Neural progenitor cell (in vitro differentiated cells): ENCODE data around the gene TMEM63C. TPM values are rescaled to one million over a fixed set of nuclear protein-coding genes. Genes with fewer than 3 reads are reported as not detected.

Experiments used
- DNase-seq: peaks from one replicate; pipeline ENCODE4 v3.0.0-alpha.2; 2016; ENCODE audit warnings: low spot score
- H2AFZ ChIP-seq: fragments of 200-600 bp; sonication (generic); replicated peaks from 2 replicates; pipeline ENCODE4 v1.6.1; 2016; ENCODE audit warnings: antibody characterized with exemption
- H3F3A ChIP-seq: fragments of 200-600 bp; sonication (generic); 2 replicates; pipeline ENCODE4 v1.6.1; 2016; ENCODE audit warnings: antibody characterized with exemption, low read depth
- H3K27ac ChIP-seq: fragments of 200-600 bp; sonication (generic); 2 replicates; pipeline ENCODE4 v1.5.1; 2016; ENCODE audit warnings: mild to moderate bottlenecking
- H3K27me3 ChIP-seq: fragments of 200-600 bp; sonication (generic); 2 replicates; pipeline ENCODE4 v1.6.1; 2016; ENCODE audit warnings: mild to moderate bottlenecking, moderate library complexity
- H3K36me3 ChIP-seq: fragments of 200-600 bp; sonication (generic); 2 replicates; pipeline ENCODE4 v1.5.1; 2016
- H3K4me1 ChIP-seq: fragments of 200-600 bp; sonication (generic); 2 replicates; pipeline ENCODE4 v1.6.1; 2016; ENCODE audit warnings: mixed run types
- H3K4me2 ChIP-seq: fragments of 200-600 bp; sonication (generic); 2 replicates; pipeline ENCODE4 v1.6.1; 2016
- H3K4me3 ChIP-seq: fragments of 200-600 bp; sonication (generic); 2 replicates; pipeline ENCODE4 v1.5.1; 2016
- H3K79me2 ChIP-seq: fragments of 200-600 bp; sonication (generic); 2 replicates; pipeline ENCODE4 v1.6.1; 2016; ENCODE audit warnings: low read depth
- H3K9ac ChIP-seq: fragments of 200-600 bp; sonication (generic); 2 replicates; pipeline ENCODE4 v1.6.1; 2016
- H3K9me3 ChIP-seq: fragments of 200-600 bp; sonication (generic); 2 replicates; pipeline ENCODE4 v1.5.1; 2016; ENCODE audit warnings: low read depth
- H4K20me1 ChIP-seq: fragments of 200-600 bp; sonication (generic); 2 replicates; pipeline ENCODE4 v1.6.1; 2016; ENCODE audit warnings: low read depth
- H3K27ac Mint-ChIP-seq: 3 replicates; pipeline ENCODE4 v1.8.0; 2021; ENCODE audit warnings: mixed read lengths
- H3K27me3 Mint-ChIP-seq: 2 replicates; pipeline ENCODE4 v1.8.0; 2022; ENCODE audit warnings: low read depth, mild to moderate bottlenecking, inconsistent platforms, moderate library complexity, mixed read lengths; ENCODE audit not compliant: insufficient read depth
- H3K36me3 Mint-ChIP-seq: 3 replicates; pipeline ENCODE4 v1.8.0; 2021; ENCODE audit warnings: mixed read lengths
- H3K4me1 Mint-ChIP-seq: 3 replicates; pipeline ENCODE4 v1.8.0; 2021; ENCODE audit warnings: mixed read lengths
- H3K4me3 Mint-ChIP-seq: 3 replicates; pipeline ENCODE4 v1.8.0; 2021; ENCODE audit warnings: mild to moderate bottlenecking, moderate library complexity, mixed read lengths
- H3K9me3 Mint-ChIP-seq: 3 replicates; pipeline ENCODE4 v1.8.0; 2020; ENCODE audit warnings: mixed read lengths
- CTCF ChIP-seq: fragments of 200-600 bp; sonication (generic); IDR thresholded peaks from 2 replicates; pipeline ENCODE4 v1.5.1; 2017; ENCODE audit warnings: antibody characterized with exemption, mild to moderate bottlenecking
- EZH2 ChIP-seq: fragments of 200-600 bp; sonication (generic); IDR thresholded peaks from 2 replicates; pipeline ENCODE4 v1.6.1; 2017; ENCODE audit warnings: antibody characterized with exemption, mild to moderate bottlenecking, moderate library complexity
- EZH2phosphoT487 ChIP-seq: fragments of 200-600 bp; sonication (generic); IDR thresholded peaks from 2 replicates; pipeline ENCODE4 v1.6.1; 2017; ENCODE audit warnings: antibody characterized with exemption
- total RNA-seq: library from RNA; depleted of rRNA; stranded (reverse); fragments of >200 nt; gene quantifications from 2 replicates; pipeline ENCODE4 v1.2.3, GENCODE V29; 2015; ENCODE audit warnings: low replicate concordance

TMEM63C gene
- total RNA-seq, 1 donor from 2014 or later: 1.5 TPM

DNA sequence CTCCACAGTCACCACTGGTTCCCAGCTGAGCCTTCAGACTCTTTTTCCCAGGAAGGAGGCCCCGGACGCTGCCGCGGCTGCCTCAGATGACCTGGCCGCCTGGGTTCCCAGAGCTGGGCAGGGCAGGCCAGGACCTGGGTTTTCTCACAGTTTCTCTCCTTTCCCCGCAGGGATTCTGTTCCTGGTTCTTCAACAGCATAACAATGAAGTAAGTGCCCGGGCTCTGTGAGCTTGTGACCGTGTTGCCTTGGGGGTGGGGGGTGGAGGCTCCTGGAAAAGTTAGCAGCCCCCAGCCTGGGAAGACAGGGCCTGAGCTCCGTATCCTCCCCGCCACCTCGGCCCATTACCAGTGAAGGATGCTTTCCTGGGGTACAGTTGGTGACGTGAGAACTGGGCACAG is 43.7 kb downstream of the TMEM63C start:
- H3K36me3 ChIP-seq: no peaks in the 10 kb centered on the region
- H3K4me1 ChIP-seq: peaks cover 22% of the 10 kb centered on the region
- H3K4me3 ChIP-seq: no peak overlapping the region
- H3K9me3 ChIP-seq: no peaks in the 10 kb centered on the region
- no peaks in the 10 kb centered on the region for H3K36me3 Mint-ChIP-seq
- DNase-seq: no peak
- H3F3A ChIP-seq: peaks cover 12% of the 10 kb centered on the region
- peaks cover 20% of the 10 kb centered on the region for H3K4me1 Mint-ChIP-seq
- no peak overlapping the region for H3K4me3 Mint-ChIP-seq
- TF ChIP-seq EZH2 (no peak), CTCF (no peak), EZH2phosphoT487 (no peak)
- H3K9me3 Mint-ChIP-seq: peaks cover 2% of the 10 kb centered on the region
- H3K27ac ChIP-seq: no peak overlapping the region
- H3K27me3 Mint-ChIP-seq: peaks cover 4% of the 10 kb centered on the region
- H3K4me2 ChIP-seq: no peak overlapping the region
- H3K27ac Mint-ChIP-seq: no peak overlapping the region
- H3K79me2 ChIP-seq: no peaks in the 10 kb centered on the region
- no peaks in the 10 kb centered on the region for H4K20me1 ChIP-seq
- no peak overlapping the region for H3K9ac ChIP-seq
- H2AFZ ChIP-seq: no peak overlapping the region
- H3K27me3 ChIP-seq: no peaks in the 10 kb centered on the region

GRCh38 chr14:77225892-77226557 is 44.4 kb downstream of the TMEM63C start:
- H3K27ac Mint-ChIP-seq: no peak overlapping the region

GRCh38 chr14:77228056-77228455 is 46.5 kb downstream of the TMEM63C start:
- Mint-ChIP-seq H3K27ac (no peak overlapping the region), H3K9me3 (peaks cover 5% of the 10 kb centered on the region), H3K27me3 (peaks cover 5% of the 10 kb centered on the region), H3K4me1 (peaks cover 5% of the 10 kb centered on the region), H3K4me3 (no peak overlapping the region), H3K36me3 (no peaks in the 10 kb centered on the region)
- DNase-seq: no peak
- Histone ChIP-seq H3K4me3 (no peak overlapping the region), H2AFZ (no peak overlapping the region), H3K36me3 (no peaks in the 10 kb centered on the region), H3K27me3 (no peaks in the 10 kb centered on the region), H4K20me1 (no peaks in the 10 kb centered on the region), H3K4me2 (no peak overlapping the region), H3F3A (peaks cover 2% of the 10 kb centered on the region), H3K79me2 (no peaks in the 10 kb centered on the region), H3K9ac (no peak overlapping the region), H3K4me1 (peaks cover 13% of the 10 kb centered on the region), H3K9me3 (no peaks in the 10 kb centered on the region), H3K27ac (no peak overlapping the region)
- no peak for TF ChIP-seq EZH2
- no peak for TF ChIP-seq CTCF
- TF ChIP-seq EZH2phosphoT487: no peak

More at GRCh38 chr14:77225892-77226557, 44.4 kb downstream of the TMEM63C start:
- H3K9ac ChIP-seq: no peak overlapping the region
- peaks cover 5% of the 10 kb centered on the region for H3K9me3 Mint-ChIP-seq
- DNase-seq: no peak
- H3K4me3 ChIP-seq: no peak overlapping the region
- peaks cover 22% of the 10 kb centered on the region for H3K4me1 ChIP-seq
- no peaks in the 10 kb centered on the region for H3K9me3 ChIP-seq
- H3K79me2 ChIP-seq: no peaks in the 10 kb centered on the region
- H2AFZ ChIP-seq: no peak overlapping the region
- H3K36me3 ChIP-seq: no peaks in the 10 kb centered on the region
- H3K4me2 ChIP-seq: no peak overlapping the region
- H3K36me3 Mint-ChIP-seq: no peaks in the 10 kb centered on the region
- no peak overlapping the region for H3K4me3 Mint-ChIP-seq
- no peak overlapping the region for H3K27ac ChIP-seq
- H3K27me3 Mint-ChIP-seq: peaks cover 4% of the 10 kb centered on the region
- TF ChIP-seq CTCF (no peak), EZH2phosphoT487 (no peak), EZH2 (no peak)
- no peaks in the 10 kb centered on the region for H4K20me1 ChIP-seq
- peaks cover 19% of the 10 kb centered on the region for H3K4me1 Mint-ChIP-seq
- peaks cover 12% of the 10 kb centered on the region for H3F3A ChIP-seq
- no peaks in the 10 kb centered on the region for H3K27me3 ChIP-seq
